Testis (tissue), 2 donors: ENCODE results near the gene SCIN.

ENCODE experiments used
- POLR2A ChIP-seq: fragments of 450-650 bp; IDR thresholded peaks from one replicate; pipeline ENCODE4 v1.6.1; 2017; ENCODE audit warnings: antibody characterized with exemption, mild to moderate bottlenecking, moderate library complexity
- TF ChIP-seq, protein P1 (sequence below), 3 experiments: fragments of 450-650 bp in 2 of 3; fragments of 200-600 bp in 1 of 3; sonication (generic) in 1 of 3; IDR thresholded peaks; one replicate each; pipeline ENCODE4 v1.5.1; 2016 to 2019; ENCODE audit warnings: antibody characterized with exemption in 3 of 3, mild to moderate bottlenecking in 2 of 3, moderate library complexity in 1 of 3

- TF ChIP-seq, protein P1, sequence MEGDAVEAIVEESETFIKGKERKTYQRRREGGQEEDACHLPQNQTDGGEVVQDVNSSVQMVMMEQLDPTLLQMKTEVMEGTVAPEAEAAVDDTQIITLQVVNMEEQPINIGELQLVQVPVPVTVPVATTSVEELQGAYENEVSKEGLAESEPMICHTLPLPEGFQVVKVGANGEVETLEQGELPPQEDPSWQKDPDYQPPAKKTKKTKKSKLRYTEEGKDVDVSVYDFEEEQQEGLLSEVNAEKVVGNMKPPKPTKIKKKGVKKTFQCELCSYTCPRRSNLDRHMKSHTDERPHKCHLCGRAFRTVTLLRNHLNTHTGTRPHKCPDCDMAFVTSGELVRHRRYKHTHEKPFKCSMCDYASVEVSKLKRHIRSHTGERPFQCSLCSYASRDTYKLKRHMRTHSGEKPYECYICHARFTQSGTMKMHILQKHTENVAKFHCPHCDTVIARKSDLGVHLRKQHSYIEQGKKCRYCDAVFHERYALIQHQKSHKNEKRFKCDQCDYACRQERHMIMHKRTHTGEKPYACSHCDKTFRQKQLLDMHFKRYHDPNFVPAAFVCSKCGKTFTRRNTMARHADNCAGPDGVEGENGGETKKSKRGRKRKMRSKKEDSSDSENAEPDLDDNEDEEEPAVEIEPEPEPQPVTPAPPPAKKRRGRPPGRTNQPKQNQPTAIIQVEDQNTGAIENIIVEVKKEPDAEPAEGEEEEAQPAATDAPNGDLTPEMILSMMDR (IDR thresholded peaks at IDR 0.05) = no peak
- TF ChIP-seq POLR2A = no peak
Observed at GRCh38 chr7:12649348-12649747, 78.8 kb downstream of the SCIN start.
